ENCODE results near the gene ANKHD1.

The ANKHD1 gene

GRCh38 chr5:140498591-140498990 is 97.0 kb downstream of the ANKHD1 start:
- Histone ChIP-seq H3K9ac (ENCODE audit: low read depth, low read length) (no peak overlapping the region), H3K4me3 (ENCODE audit: low read depth, low read length) (no peak overlapping the region), H3K4me1 (ENCODE audit: control insufficient read depth, insufficient read depth, low read length) (no peaks in the 10 kb centered on the region), H3K9me3 (ENCODE audit: control insufficient read depth, insufficient read depth, low read length) (no peaks in the 10 kb centered on the region), H3K36me3 (ENCODE audit: control insufficient read depth, insufficient read depth, low read length) (peaks cover 2% of the 10 kb centered on the region), H3K27me3 (ENCODE audit: control insufficient read depth, insufficient read depth, low read length) (no peaks in the 10 kb centered on the region)

GRCh38 chr5:140502834-140503233 is 101.2 kb downstream of the ANKHD1 start:
- no peaks in the 10 kb centered on the region for H3K27me3 ChIP-seq (ENCODE audit: control insufficient read depth, insufficient read depth, low read length)
- H3K9me3 ChIP-seq (ENCODE audit: control insufficient read depth, insufficient read depth, low read length) = no peaks in the 10 kb centered on the region
- no peaks in the 10 kb centered on the region for H3K4me1 ChIP-seq (ENCODE audit: control insufficient read depth, insufficient read depth, low read length)
- H3K36me3 ChIP-seq (ENCODE audit: control insufficient read depth, insufficient read depth, low read length) = peaks cover 11% of the 10 kb centered on the region
- no peak overlapping the region for H3K4me3 ChIP-seq (ENCODE audit: low read depth, low read length)
- no peak overlapping the region for H3K9ac ChIP-seq (ENCODE audit: low read depth, low read length)

- Histone ChIP-seq H3K9ac (ENCODE audit: low read depth, low read length) (no peak overlapping the region), H3K27me3 (ENCODE audit: control insufficient read depth, insufficient read depth, low read length) (no peaks in the 10 kb centered on the region), H3K9me3 (ENCODE audit: control insufficient read depth, insufficient read depth, low read length) (no peaks in the 10 kb centered on the region), H3K36me3 (ENCODE audit: control insufficient read depth, insufficient read depth, low read length) (peaks cover 25% of the 10 kb centered on the region), H3K4me1 (ENCODE audit: control insufficient read depth, insufficient read depth, low read length) (no peaks in the 10 kb centered on the region), H3K4me3 (ENCODE audit: low read depth, low read length) (no peak overlapping the region)
Measured at GRCh38 chr5:140509898-140510297, 108.3 kb downstream of the ANKHD1 start.

- Histone ChIP-seq H3K27me3 (ENCODE audit: control insufficient read depth, insufficient read depth, low read length) (no peaks in the 10 kb centered on the region), H3K36me3 (ENCODE audit: control insufficient read depth, insufficient read depth, low read length) (peaks cover 12% of the 10 kb centered on the region), H3K9ac (ENCODE audit: low read depth, low read length) (no peak overlapping the region), H3K9me3 (ENCODE audit: control insufficient read depth, insufficient read depth, low read length) (no peaks in the 10 kb centered on the region), H3K4me3 (ENCODE audit: low read depth, low read length) (no peak overlapping the region), H3K4me1 (ENCODE audit: control insufficient read depth, insufficient read depth, low read length) (no peaks in the 10 kb centered on the region)
Measured at GRCh38 chr5:140513124-140513523, 111.5 kb downstream of the ANKHD1 start.

GRCh38 chr5:140524003-140524402 is 122.4 kb downstream of the ANKHD1 start:
- Histone ChIP-seq H3K27me3 (ENCODE audit: control insufficient read depth, insufficient read depth, low read length) (no peaks in the 10 kb centered on the region), H3K36me3 (ENCODE audit: control insufficient read depth, insufficient read depth, low read length) (peaks cover 12% of the 10 kb centered on the region), H3K9ac (ENCODE audit: low read depth, low read length) (no peak overlapping the region)

GRCh38 chr5:140540227-140540626 is 138.6 kb downstream of the ANKHD1 start:
- Histone ChIP-seq H3K4me1 (ENCODE audit: control insufficient read depth, insufficient read depth, low read length) (no peaks in the 10 kb centered on the region), H3K36me3 (ENCODE audit: control insufficient read depth, insufficient read depth, low read length) (peaks cover 6% of the 10 kb centered on the region), H3K9ac (ENCODE audit: low read depth, low read length) (no peak overlapping the region), H3K4me3 (ENCODE audit: low read depth, low read length) (no peak overlapping the region), H3K9me3 (ENCODE audit: control insufficient read depth, insufficient read depth, low read length) (no peaks in the 10 kb centered on the region), H3K27me3 (ENCODE audit: control insufficient read depth, insufficient read depth, low read length) (no peaks in the 10 kb centered on the region)

More at GRCh38 chr5:140524003-140524402, 122.4 kb downstream of the ANKHD1 start:
- Histone ChIP-seq H3K4me3 (ENCODE audit: low read depth, low read length) (no peak overlapping the region), H3K4me1 (ENCODE audit: control insufficient read depth, insufficient read depth, low read length) (no peaks in the 10 kb centered on the region), H3K9me3 (ENCODE audit: control insufficient read depth, insufficient read depth, low read length) (no peaks in the 10 kb centered on the region)

GRCh38 chr5:140542972-140543371 is 141.3 kb downstream of the ANKHD1 start:
- Histone ChIP-seq H3K4me3 (ENCODE audit: low read depth, low read length) (no peak overlapping the region), H3K9ac (ENCODE audit: low read depth, low read length) (no peak overlapping the region), H3K9me3 (ENCODE audit: control insufficient read depth, insufficient read depth, low read length) (no peaks in the 10 kb centered on the region), H3K36me3 (ENCODE audit: control insufficient read depth, insufficient read depth, low read length) (peaks cover 3% of the 10 kb centered on the region), H3K4me1 (ENCODE audit: control insufficient read depth, insufficient read depth, low read length) (peaks cover 3% of the 10 kb centered on the region), H3K27me3 (ENCODE audit: control insufficient read depth, insufficient read depth, low read length) (no peaks in the 10 kb centered on the region)

- no peaks in the 10 kb centered on the region for H3K27me3 ChIP-seq (ENCODE audit: control insufficient read depth, insufficient read depth, low read length)
- H3K9ac ChIP-seq (ENCODE audit: low read depth, low read length) = no peak overlapping the region
- H3K4me3 ChIP-seq (ENCODE audit: low read depth, low read length) = no peak overlapping the region
- H3K36me3 ChIP-seq (ENCODE audit: control insufficient read depth, insufficient read depth, low read length) = peaks cover 3% of the 10 kb centered on the region
- peaks cover 12% of the 10 kb centered on the region for H3K4me1 ChIP-seq (ENCODE audit: control insufficient read depth, insufficient read depth, low read length)
- H3K9me3 ChIP-seq (ENCODE audit: control insufficient read depth, insufficient read depth, low read length) = no peaks in the 10 kb centered on the region
Measured at GRCh38 chr5:140544986-140545385, 143.4 kb downstream of the ANKHD1 start.

GRCh38 chr5:140545606-140546005 is 144.0 kb downstream of the ANKHD1 start:
- Histone ChIP-seq H3K9me3 (ENCODE audit: control insufficient read depth, insufficient read depth, low read length) (no peaks in the 10 kb centered on the region), H3K9ac (ENCODE audit: low read depth, low read length) (no peak overlapping the region), H3K36me3 (ENCODE audit: control insufficient read depth, insufficient read depth, low read length) (peaks cover 6% of the 10 kb centered on the region), H3K4me1 (ENCODE audit: control insufficient read depth, insufficient read depth, low read length) (peaks cover 12% of the 10 kb centered on the region), H3K4me3 (ENCODE audit: low read depth, low read length) (no peak overlapping the region), H3K27me3 (ENCODE audit: control insufficient read depth, insufficient read depth, low read length) (no peaks in the 10 kb centered on the region)

GRCh38 chr5:140546851-140547507 is 145.3 kb downstream of the ANKHD1 start:
- Histone ChIP-seq H3K4me1 (ENCODE audit: control insufficient read depth, insufficient read depth, low read length) (peaks cover 12% of the 10 kb centered on the region), H3K36me3 (ENCODE audit: control insufficient read depth, insufficient read depth, low read length) (peaks cover 12% of the 10 kb centered on the region), H3K4me3 (ENCODE audit: low read depth, low read length) (peak overlapping the region; percentile 58), H3K9ac (ENCODE audit: low read depth, low read length) (peak overlapping the region; percentile 54), H3K27me3 (ENCODE audit: control insufficient read depth, insufficient read depth, low read length) (no peaks in the 10 kb centered on the region), H3K9me3 (ENCODE audit: control insufficient read depth, insufficient read depth, low read length) (no peaks in the 10 kb centered on the region)

- peaks cover 12% of the 10 kb centered on the region for H3K4me1 ChIP-seq (ENCODE audit: control insufficient read depth, insufficient read depth, low read length)
- H3K4me3 ChIP-seq (ENCODE audit: low read depth, low read length) = peak within 1 kb of the TSS; percentile 58
- no peaks in the 10 kb centered on the region for H3K27me3 ChIP-seq (ENCODE audit: control insufficient read depth, insufficient read depth, low read length)
- peak within 1 kb of the TSS; percentile 87 for H3K9ac ChIP-seq (ENCODE audit: low read depth, low read length)
- H3K36me3 ChIP-seq (ENCODE audit: control insufficient read depth, insufficient read depth, low read length) = peaks cover 12% of the 10 kb centered on the region
- no peaks in the 10 kb centered on the region for H3K9me3 ChIP-seq (ENCODE audit: control insufficient read depth, insufficient read depth, low read length)
Measured at GRCh38 chr5:140547508-140548299, 146.1 kb downstream of the ANKHD1 start, which contains the start of gene EIF4EBP3. Gene EIF4EBP3 (plus strand): TSS chr5:140547662. CDS start chr5:140547738, 76 bp downstream.

GRCh38 chr5:140548300-140548688 is 146.7 kb downstream of the ANKHD1 start:
- Histone ChIP-seq H3K4me3 (ENCODE audit: low read depth, low read length) (peak overlapping the region; percentile 58), H3K36me3 (ENCODE audit: control insufficient read depth, insufficient read depth, low read length) (peaks cover 12% of the 10 kb centered on the region), H3K9ac (ENCODE audit: low read depth, low read length) (peak overlapping the region; percentile 87)

More at GRCh38 chr5:140548300-140548688, 146.7 kb downstream of the ANKHD1 start:
- Histone ChIP-seq H3K4me1 (ENCODE audit: control insufficient read depth, insufficient read depth, low read length) (peaks cover 12% of the 10 kb centered on the region), H3K9me3 (ENCODE audit: control insufficient read depth, insufficient read depth, low read length) (no peaks in the 10 kb centered on the region), H3K27me3 (ENCODE audit: control insufficient read depth, insufficient read depth, low read length) (no peaks in the 10 kb centered on the region)

All from iPS-15b (cell line).